GM18505 (cell line): Measurements from ENCODE around the gene TCOF1.

Experiments
- ATAC-seq: cut with Tn5 transposase; IDR thresholded peaks from one replicate; pipeline ENCODE4 v1.9.1; 2021; ENCODE audit not compliant: unreplicated experiment
- POLR2A ChIP-seq: IDR thresholded peaks from 4 replicates; pipeline ENCODE4 v1.6.1; 2011; ENCODE audit warnings: borderline replicate concordance; ENCODE audit not compliant: insufficient read depth, insufficient read length; ENCODE audit errors: extremely low read depth

Gene TCOF1

GRCh38 chr5:150404121-150404520 lies 46.6 kb downstream of the TCOF1 start:
- TF ChIP-seq POLR2A, result peak; percentile 61
- ATAC-seq, result no peak

DNA sequence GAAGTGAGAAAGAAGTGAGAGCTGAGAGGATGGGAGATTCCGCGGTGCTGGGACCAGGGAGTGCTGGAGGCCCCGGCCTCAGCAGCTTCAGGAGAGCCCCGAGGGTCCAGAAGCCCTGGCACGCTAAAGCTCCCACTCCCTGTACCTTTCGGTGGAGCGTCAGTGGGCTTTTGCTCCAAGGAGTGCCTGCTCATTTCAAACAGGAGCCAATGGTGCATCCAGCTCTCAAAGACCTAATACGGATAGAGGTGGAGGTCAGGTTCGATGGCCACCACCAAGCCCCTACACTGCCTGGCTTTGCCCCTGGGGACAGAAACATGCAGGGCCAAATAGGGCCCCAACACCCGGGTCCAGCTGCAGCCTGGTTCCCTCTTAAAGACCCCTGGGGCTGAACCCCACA lies 47.0 kb downstream of the TCOF1 start:
- no peak for ATAC-seq
- TF ChIP-seq POLR2A, result peak; percentile 69

DNA sequence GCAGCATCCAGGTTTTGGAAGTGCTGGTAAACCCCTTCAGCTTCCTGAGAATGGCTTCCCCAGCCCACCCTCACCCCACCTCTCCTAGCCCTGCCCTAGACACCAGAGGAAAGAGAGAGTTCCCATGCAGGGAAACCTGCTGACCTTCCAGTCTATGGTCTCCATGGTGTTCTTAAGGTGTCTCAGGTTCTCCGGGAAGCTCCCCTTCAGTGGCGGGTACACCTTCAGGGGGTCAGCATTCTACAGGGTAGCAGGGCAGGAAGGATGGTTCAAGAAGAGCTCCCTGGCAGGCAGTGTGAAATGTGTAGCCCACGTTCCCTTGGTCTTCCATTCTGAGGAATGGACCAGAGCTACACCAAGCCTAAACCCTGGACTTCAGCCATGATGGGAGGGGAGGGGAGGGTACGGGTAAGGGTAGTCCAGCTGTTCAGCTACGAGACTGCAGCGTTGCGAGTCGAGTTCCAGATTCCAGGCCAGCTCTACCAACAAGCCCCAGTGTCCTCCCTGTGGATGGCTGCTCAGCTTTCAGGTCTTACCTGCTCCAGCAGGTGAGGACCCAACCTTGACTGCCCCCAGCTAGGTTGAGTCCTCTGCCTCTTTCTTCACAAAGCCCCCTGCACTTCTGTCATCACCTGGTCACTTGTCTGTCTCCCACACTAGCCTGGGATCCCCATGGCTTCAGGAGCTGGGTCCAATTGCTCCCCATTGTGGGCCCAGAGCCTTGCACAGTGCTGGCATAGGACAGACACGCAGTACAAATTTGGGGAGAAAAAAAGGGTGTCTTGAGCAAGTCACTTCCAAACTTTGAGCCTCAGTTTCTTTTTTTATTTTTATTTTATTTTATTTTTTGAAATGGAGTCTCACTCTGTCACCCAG lies 47.7 kb downstream of the TCOF1 start:
- peak; percentile 80 for TF ChIP-seq POLR2A
- no peak for ATAC-seq

GRCh38 chr5:150406103-150406722 lies 48.7 kb downstream of the TCOF1 start:
- peak; percentile 46 for TF ChIP-seq POLR2A
- no peak for ATAC-seq

DNA sequence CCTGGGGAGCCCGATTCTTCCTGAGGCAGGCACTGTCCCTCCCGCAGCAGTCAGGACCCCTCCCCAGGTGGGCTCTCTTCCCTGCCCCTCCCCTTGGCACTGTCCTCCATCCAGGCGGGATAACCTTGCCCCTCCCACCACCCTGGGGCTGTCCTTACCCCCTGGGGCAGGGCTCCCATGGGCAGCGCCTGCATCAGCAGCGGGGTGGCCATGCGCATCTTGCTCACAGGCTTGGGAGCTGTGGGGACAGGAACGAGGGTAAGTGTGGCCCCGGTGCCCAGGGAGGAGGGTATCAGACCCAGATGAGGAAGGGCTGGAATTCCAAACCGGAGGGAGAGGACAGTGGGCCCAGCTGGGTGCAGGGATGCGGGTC lies 49.2 kb downstream of the TCOF1 start:
- ATAC-seq, result no peak
- TF ChIP-seq POLR2A, result no peak

DNA sequence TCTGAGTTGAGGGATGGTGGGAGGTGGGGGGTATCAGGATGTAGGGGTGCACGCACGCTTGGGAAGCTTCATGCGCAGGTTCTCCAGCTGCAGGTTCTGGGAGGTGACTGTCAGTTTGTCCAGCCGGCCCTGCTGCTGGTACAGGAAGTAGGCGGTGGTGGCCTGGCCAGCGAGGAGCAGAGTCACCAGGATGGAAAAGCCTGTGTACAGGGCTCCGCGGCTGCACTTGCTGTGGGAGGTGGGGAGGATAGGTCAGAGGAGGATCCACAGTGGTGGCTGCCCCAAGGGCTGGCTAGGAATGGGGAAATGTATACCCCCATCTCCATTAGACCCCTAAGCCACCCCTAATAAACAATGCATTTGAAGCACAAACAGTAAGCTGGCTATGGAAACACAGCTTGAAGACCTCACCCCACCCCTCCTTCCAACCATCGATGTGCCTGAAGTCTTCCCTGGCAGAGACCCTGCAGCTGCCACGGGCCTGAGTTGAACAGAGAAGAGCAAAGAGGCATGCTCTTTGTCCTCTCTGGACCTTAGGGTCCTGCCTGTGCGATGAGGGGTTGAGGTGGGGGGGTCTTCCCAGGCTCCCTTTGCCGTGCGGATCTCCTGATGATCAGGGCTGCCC lies 49.7 kb downstream of the TCOF1 start:
- ATAC-seq, result no peak
- peak; percentile 83 for TF ChIP-seq POLR2A

DNA sequence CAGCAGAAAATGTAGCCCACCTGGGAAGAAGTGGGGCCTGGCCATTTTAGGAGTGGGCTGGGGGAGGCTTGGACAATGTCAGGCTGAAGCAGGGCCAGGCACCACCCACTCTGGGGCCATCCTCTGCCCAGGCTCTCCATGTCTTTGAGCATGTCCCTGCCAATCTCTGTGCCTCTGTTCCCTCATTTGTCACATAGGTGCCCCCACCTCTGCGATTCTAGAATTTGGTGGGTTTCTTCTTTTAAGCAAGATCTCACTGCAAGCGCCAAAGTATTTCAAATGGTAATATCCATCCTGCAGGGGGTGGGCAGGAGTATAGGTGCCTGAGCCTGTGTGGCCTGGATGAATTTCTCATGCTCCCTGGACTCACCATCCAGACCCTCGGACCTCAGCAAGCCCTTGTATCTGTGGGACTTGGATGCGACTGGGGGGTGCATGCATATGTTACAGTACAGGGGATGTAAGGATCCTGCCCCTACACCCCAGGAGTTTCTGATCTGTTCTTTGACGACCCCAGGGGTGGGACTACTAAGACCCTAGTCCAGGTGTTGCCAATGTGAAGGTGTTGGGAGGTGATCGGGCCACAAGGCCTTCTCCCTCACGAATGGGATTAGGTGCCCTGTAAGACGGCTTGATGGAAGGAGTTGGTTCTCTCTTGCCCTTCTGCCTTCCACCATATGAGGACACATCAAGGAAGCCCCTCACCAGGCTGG lies 50.9 kb downstream of the TCOF1 start:
- no peak for ATAC-seq
- peak; percentile 77 for TF ChIP-seq POLR2A

DNA sequence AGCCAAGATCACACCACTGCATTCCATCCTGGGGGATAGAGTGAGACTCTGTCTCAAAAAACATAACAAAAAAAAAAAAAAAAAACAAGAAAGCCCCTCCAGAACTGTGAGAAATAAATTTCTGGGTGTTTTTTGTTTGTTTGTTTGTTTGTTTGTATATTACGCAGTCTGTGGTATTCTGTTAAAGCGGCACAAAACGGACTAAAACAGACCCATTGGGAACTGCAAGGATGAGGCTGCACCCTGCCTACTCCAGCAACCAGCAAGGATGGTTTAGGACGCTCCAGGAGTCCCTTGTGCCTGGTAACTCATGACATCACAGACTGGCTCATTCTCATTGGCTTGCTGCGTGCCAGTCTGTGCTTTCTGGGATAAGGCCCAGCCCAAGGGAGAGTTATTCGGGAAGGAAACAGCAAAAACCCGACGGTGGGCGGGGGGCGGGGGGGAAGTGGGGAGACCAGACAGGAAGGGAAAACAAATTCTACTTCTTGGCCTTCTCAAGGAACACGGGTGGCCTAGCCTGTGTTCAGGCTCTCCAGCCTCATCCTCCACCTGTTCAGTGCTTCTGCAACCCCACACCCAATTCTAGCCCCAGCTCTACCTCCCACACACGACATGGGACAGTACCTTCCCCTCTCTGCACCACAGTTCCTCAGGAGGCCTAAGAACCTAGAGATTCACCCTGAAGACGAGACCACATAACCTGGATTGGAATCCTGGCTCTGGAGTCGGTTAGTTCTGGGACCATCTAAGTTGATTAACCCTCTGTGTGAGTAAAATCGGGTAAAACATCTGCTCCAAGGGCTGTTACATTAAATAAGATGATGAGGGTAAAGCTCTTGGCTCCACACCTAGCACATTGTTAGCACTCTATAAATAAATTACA lies 52.4 kb downstream of the TCOF1 start:
- peak; percentile 24 for ATAC-seq
- TF ChIP-seq POLR2A, result peak; percentile 88

DNA sequence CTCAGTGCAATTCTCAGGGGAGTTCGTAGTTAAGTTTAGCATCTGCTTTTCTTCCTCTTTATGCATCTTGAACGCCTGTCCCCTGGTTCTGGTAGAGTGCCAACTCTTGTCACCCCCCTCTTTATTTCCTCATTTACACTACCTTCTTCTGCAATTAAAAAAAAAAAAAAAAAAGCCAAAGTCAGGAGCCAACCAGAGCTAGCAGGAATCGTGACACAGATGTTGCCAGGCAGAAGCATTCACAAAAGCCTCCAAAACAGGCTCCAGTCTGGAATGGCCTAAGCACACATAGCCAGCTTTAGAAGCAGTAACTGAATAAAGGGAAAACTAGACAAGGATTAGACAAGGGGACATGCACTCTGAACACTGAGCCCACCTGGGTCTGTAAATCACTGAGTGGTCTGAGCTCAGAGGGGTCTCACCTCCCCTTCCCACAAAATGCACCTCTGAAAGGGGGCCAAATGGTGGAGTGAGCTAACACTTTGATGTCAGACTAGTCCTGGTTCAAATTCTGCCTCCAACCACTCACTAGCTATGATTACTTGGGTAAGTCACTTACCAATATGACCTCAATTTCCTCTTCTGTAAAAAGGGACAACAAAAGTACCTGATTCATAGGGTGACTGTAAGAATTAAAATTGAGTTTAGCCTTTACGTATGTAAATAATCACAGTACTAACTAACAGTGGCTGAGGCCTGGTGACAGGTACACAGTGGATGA lies 53.2 kb downstream of the TCOF1 start:
- TF ChIP-seq POLR2A, result peak; percentile 82
- ATAC-seq, result no peak

- TF ChIP-seq POLR2A, result peak; percentile 78
- ATAC-seq, result no peak
Measured at GRCh38 chr5:150411245-150411979, 53.9 kb downstream of the TCOF1 start.
